GM19395 (cell line): ENCODE results near the gene MKRN2.

ENCODE experiments used
- ATAC-seq: cut with Tn5 transposase; IDR thresholded peaks from one replicate; pipeline ENCODE4 v1.9.1; 2021; ENCODE audit warnings: mild to moderate bottlenecking, moderate library complexity; ENCODE audit not compliant: unreplicated experiment

Gene MKRN2

GRCh38 chr3:12549971-12550760, 6.7 kb upstream of the MKRN2 start:
- no peak for ATAC-seq

- ATAC-seq: no peak
Observed at GRCh38 chr3:12553921-12554391, 2.9 kb upstream of the MKRN2 start.

- ATAC-seq: peak; percentile 6
Observed at GRCh38 chr3:12556314-12556689, 585 bp upstream of the MKRN2 start.

- no peak for ATAC-seq
Observed at GRCh38 chr3:12557473-12558100, 700 bp downstream of the MKRN2 start.

GRCh38 chr3:12558706-12559105, 1.8 kb downstream of the MKRN2 start:
- ATAC-seq: no peak

- ATAC-seq: no peak
Observed at GRCh38 chr3:12559520-12559919, 2.6 kb downstream of the MKRN2 start.

GRCh38 chr3:12560505-12561190, 3.8 kb downstream of the MKRN2 start:
- peak; percentile 49 for ATAC-seq

GRCh38 chr3:12561397-12561796, 4.5 kb downstream of the MKRN2 start:
- ATAC-seq: no peak

GRCh38 chr3:12562451-12562850, 5.6 kb downstream of the MKRN2 start:
- no peak for ATAC-seq

GRCh38 chr3:12566976-12567375, 10.1 kb downstream of the MKRN2 start:
- no peak for ATAC-seq

GRCh38 chr3:12568747-12569146, 11.9 kb downstream of the MKRN2 start:
- no peak for ATAC-seq

GRCh38 chr3:12569836-12570235, 12.9 kb downstream of the MKRN2 start:
- no peak for ATAC-seq

GRCh38 chr3:12571986-12572385, 15.1 kb downstream of the MKRN2 start:
- no peak for ATAC-seq

GRCh38 chr3:12574131-12574530, 17.2 kb downstream of the MKRN2 start:
- ATAC-seq: no peak

- no peak for ATAC-seq
Observed at GRCh38 chr3:12574661-12575060, 17.8 kb downstream of the MKRN2 start.

GRCh38 chr3:12577379-12577778, 20.5 kb downstream of the MKRN2 start:
- no peak for ATAC-seq

- no peak for ATAC-seq
Observed at GRCh38 chr3:12578742-12579141, 21.9 kb downstream of the MKRN2 start.

- no peak for ATAC-seq
Observed at GRCh38 chr3:12579456-12579855, 22.6 kb downstream of the MKRN2 start.

GRCh38 chr3:12579905-12580304, 23.0 kb downstream of the MKRN2 start:
- no peak for ATAC-seq

GRCh38 chr3:12582730-12583129, 25.8 kb downstream of the MKRN2 start:
- no peak for ATAC-seq

- no peak for ATAC-seq
Observed at GRCh38 chr3:12583280-12583679, 26.4 kb downstream of the MKRN2 start.

- ATAC-seq: no peak
Observed at GRCh38 chr3:12584083-12584482, 27.2 kb downstream of the MKRN2 start.
